GM06990 (cell line): ENCODE data around the gene EYA4.

Experiments used
- DNase-seq: peaks from one replicate; pipeline ENCODE4 v3.0.0-alpha.2; 2011; ENCODE audit not compliant: insufficient read length; ENCODE audit errors: extremely low read depth
- H3K27me3 ChIP-seq: replicated peaks from 2 replicates; pipeline ENCODE4 v1.6.0; 2011; ENCODE audit warnings: low read length; ENCODE audit not compliant: control insufficient read depth, insufficient read depth
- H3K36me3 ChIP-seq: 2 replicates; pipeline ENCODE4 v1.5.1; 2011; ENCODE audit warnings: low read length; ENCODE audit not compliant: control insufficient read depth, insufficient read depth
- H3K4me3 ChIP-seq: replicated peaks from 2 replicates; pipeline ENCODE4 v1.5.1; 2011; ENCODE audit warnings: low read depth, mild to moderate bottlenecking, control low read depth, low read length
- CTCF ChIP-seq: IDR thresholded peaks from 2 replicates; pipeline ENCODE4 v1.5.1; 2011; ENCODE audit warnings: low read length, control low read depth, mild to moderate bottlenecking, inconsistent platforms; ENCODE audit not compliant: insufficient read depth, poor library complexity, severe bottlenecking

The EYA4 gene

DNA sequence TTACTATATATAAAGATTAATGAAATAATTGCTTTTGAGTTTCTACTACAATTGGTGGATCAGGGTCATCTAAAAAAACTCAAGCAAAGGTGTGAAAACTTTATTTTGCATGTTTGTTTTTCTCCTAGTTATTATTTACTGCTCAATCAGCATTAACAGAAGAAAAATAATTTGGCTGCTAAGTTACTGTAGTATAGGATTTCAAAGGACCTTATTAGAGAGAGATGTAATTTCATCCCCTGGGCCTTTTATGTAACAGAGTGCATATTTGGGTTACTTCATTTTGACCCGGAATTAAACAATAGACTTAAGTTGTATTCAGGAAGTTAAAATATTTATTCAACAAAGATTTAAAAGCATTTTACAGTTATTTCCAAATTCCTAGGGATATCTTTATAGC is 49.8 kb downstream of the EYA4 start:
- no peak for DNase-seq
- H3K27me3 ChIP-seq = no peaks in the 10 kb centered on the region

DNA sequence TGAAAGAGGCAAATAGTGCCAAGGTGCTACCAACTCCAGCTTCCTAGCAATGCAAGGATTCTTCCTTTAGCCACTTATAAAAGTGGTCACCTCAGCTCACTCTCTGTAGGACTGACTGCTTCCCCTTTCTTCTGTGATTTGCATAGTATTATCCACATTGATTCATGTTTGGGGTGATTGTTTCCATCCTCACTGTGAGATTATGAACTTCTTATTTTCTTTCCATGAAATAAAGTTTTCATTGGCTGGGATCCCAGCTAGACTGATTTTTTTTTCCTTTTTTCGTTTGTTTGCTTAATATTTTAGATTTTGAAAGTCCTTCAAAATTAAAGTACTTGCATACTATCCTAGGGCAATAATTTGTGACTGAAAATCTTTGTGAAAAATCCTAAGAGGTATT is 50.5 kb downstream of the EYA4 start:
- no peak for DNase-seq
- Histone ChIP-seq H3K36me3 (no peaks in the 10 kb centered on the region), H3K27me3 (no peaks in the 10 kb centered on the region), H3K4me3 (no peak overlapping the region)
- no peak for TF ChIP-seq CTCF

More for the DNA sequence above, 49.8 kb downstream of the EYA4 start:
- H3K4me3 ChIP-seq = no peak overlapping the region
- H3K36me3 ChIP-seq = no peaks in the 10 kb centered on the region
- no peak for TF ChIP-seq CTCF

DNA sequence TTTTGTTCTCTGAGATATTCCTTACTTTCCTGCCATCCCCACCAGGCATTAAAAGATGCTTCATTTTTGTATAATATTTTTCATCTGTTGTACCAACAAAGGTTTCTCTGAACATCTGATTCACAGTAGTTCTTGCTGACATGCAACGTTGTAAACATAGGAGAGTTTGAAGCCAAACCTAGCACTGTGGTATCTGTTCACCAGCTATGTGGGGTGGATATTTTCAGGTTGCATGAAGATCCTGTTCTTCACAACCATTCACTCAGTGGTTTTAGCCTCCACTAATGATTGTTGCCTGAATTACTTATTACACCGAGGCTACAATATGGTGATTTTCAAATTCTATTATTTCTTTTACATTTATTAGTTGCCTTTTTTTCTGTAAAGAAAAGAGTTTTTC is 56.5 kb downstream of the EYA4 start:
- no peak for TF ChIP-seq CTCF
- DNase-seq = no peak
- H3K27me3 ChIP-seq = no peaks in the 10 kb centered on the region
- no peaks in the 10 kb centered on the region for H3K36me3 ChIP-seq
- H3K4me3 ChIP-seq = no peak overlapping the region

GRCh38 chr6:133298335-133298734 is 57.2 kb downstream of the EYA4 start:
- no peak for TF ChIP-seq CTCF
- Histone ChIP-seq H3K4me3 (no peak overlapping the region), H3K27me3 (no peaks in the 10 kb centered on the region), H3K36me3 (no peaks in the 10 kb centered on the region)
- DNase-seq = no peak

DNA sequence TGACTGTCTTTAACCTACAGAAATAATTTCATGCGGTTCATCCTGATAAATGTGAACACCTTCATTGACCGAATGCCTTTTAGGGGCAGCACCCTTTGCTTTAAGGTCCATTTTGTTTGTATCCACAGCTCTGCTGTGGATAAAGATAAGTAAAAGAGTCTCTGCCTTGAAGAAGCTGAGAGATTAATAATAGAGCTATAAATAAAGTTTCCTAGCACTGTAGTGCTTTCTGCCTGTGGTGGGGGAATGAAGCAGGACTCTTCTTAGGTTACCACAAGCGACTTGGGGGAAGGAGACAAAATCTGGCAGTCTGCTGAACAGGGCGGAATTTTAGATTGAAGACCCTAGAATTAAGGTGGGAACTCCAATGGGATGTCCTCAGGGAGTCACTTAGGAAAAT is 57.6 kb downstream of the EYA4 start:
- H3K27me3 ChIP-seq = no peaks in the 10 kb centered on the region
- DNase-seq = no peak
- no peak for TF ChIP-seq CTCF
- H3K36me3 ChIP-seq = no peaks in the 10 kb centered on the region
- no peak overlapping the region for H3K4me3 ChIP-seq

DNA sequence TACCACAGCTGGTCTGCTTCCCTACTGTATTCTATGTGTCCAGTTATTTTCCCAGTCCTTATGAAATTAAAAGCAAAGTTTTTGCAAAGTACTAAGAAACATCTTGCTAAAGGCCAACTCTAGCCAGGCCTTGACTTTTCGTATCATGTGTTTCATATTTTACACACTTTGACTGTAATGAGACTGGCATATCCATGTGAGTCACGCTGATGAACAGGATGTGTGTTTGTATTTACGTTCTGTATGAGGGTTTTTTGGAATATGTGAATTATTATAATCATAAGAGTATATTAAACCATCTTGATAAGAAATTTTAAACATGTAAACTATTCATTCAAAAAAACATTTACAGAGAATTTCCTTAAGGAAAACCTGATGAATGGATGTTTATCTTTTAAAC is 59.7 kb downstream of the EYA4 start:
- no peak overlapping the region for H3K4me3 ChIP-seq
- TF ChIP-seq CTCF = no peak
- H3K36me3 ChIP-seq = no peaks in the 10 kb centered on the region

More for the DNA sequence above, 59.7 kb downstream of the EYA4 start:
- no peaks in the 10 kb centered on the region for H3K27me3 ChIP-seq
- DNase-seq = no peak
